DND-41 (cell line): ENCODE data around the gene NOD2.

Experiments
- ATAC-seq: fragments of 200-7000 bp; cut with Tn5 transposase; 3 replicates; pipeline ENCODE4 v1.9.1; 2021; ENCODE audit warnings: low read depth; ENCODE audit not compliant: insufficient read depth
- DNase-seq: peaks from one replicate; pipeline ENCODE4 v3.0.0-alpha.2; 2020
- H2AFZ ChIP-seq: 2 replicates; pipeline ENCODE4 v1.6.0; 2012; ENCODE audit warnings: low read depth, low read length
- H3K27ac ChIP-seq: 2 replicates; pipeline ENCODE4 v1.5.1; 2012; ENCODE audit warnings: low read length, inconsistent platforms
- H3K27me3 ChIP-seq: fragments of 200-600 bp; sonication (generic); 2 replicates; pipeline ENCODE4 v1.6.0; 2012; ENCODE audit warnings: low read length, mild to moderate bottlenecking, inconsistent platforms; ENCODE audit not compliant: insufficient read depth, poor library complexity
- H3K36me3 ChIP-seq: 2 replicates; pipeline ENCODE4 v1.5.1; 2012; ENCODE audit warnings: low read length, inconsistent platforms; ENCODE audit not compliant: insufficient read depth
- H3K4me1 ChIP-seq: 2 replicates; pipeline ENCODE4 v1.5.1; 2012; ENCODE audit warnings: mild to moderate bottlenecking, low read length; ENCODE audit not compliant: insufficient read depth
- H3K4me2 ChIP-seq: 2 replicates; pipeline ENCODE4 v1.6.0; 2012; ENCODE audit warnings: mild to moderate bottlenecking, moderate library complexity, low read length, inconsistent platforms; ENCODE audit not compliant: insufficient read depth
- H3K4me3 ChIP-seq, 2 experiments: fragments of 200-600 bp in 1 of 2; shearing (Covaris generic) in 1 of 2; 2 replicates each; pipeline ENCODE4 v1.5.1; 2012 to 2016; ENCODE audit warnings: inconsistent platforms in 2 of 2, low read length in 2 of 2, mild to moderate bottlenecking in 2 of 2, low read depth in 1 of 2, moderate library complexity in 1 of 2
- H3K79me2 ChIP-seq: 2 replicates; pipeline ENCODE4 v1.6.0; 2012; ENCODE audit warnings: low read length, inconsistent platforms; ENCODE audit not compliant: insufficient read depth
- H3K9ac ChIP-seq: 2 replicates; pipeline ENCODE4 v1.6.0; 2012; ENCODE audit warnings: low read depth, mild to moderate bottlenecking, inconsistent platforms, low read length, moderate library complexity
- H3K9me3 ChIP-seq: 2 replicates; pipeline ENCODE4 v1.5.1; 2012; ENCODE audit warnings: low read length, moderate library complexity, mild to moderate bottlenecking, inconsistent platforms; ENCODE audit not compliant: insufficient read depth, severe bottlenecking
- H4K20me1 ChIP-seq: 2 replicates; pipeline ENCODE4 v1.6.0; 2012; ENCODE audit warnings: low read length; ENCODE audit not compliant: insufficient read depth
- CTCF ChIP-seq: IDR thresholded peaks from 2 replicates; pipeline ENCODE4 v1.5.1; 2012; ENCODE audit warnings: borderline replicate concordance, low read length, moderate library complexity, mild to moderate bottlenecking; ENCODE audit not compliant: poor library complexity, severe bottlenecking; ENCODE audit errors: extremely low read depth
- EZH2 ChIP-seq: IDR thresholded peaks from 3 replicates; pipeline ENCODE4 v1.6.1; 2012; ENCODE audit warnings: borderline replicate concordance, low read depth, mild to moderate bottlenecking, moderate library complexity, low read length, inconsistent platforms; ENCODE audit not compliant: severe bottlenecking

The NOD2 gene

GRCh38 chr16:50721549-50722404 lies 28.4 kb downstream of the NOD2 start:
- Histone ChIP-seq H3K4me3 (no peak overlapping the region), H3K4me1 (peaks cover 7% of the 10 kb centered on the region), H3K4me2 (no peak overlapping the region), H4K20me1 (no peaks in the 10 kb centered on the region), H3K27me3 (no peaks in the 10 kb centered on the region), H3K79me2 (no peaks in the 10 kb centered on the region), H3K36me3 (no peaks in the 10 kb centered on the region), H3K27ac (no peak overlapping the region), H3K9me3 (peaks cover 9% of the 10 kb centered on the region), H2AFZ (no peak overlapping the region), H3K9ac (no peak overlapping the region)
- TF ChIP-seq EZH2 (no peak), CTCF (no peak)
- DNase-seq (no peak), ATAC-seq (no peak)

GRCh38 chr16:50722405-50722737 lies 29.0 kb downstream of the NOD2 start:
- DNase-seq (no peak), ATAC-seq (no peak)
- peaks cover 9% of the 10 kb centered on the region for H3K9me3 ChIP-seq
- no peak overlapping the region for H3K4me3 ChIP-seq
- H3K4me2 ChIP-seq: no peak overlapping the region
- no peak overlapping the region for H2AFZ ChIP-seq
- H3K36me3 ChIP-seq: no peaks in the 10 kb centered on the region
- H3K27me3 ChIP-seq: no peaks in the 10 kb centered on the region
- TF ChIP-seq EZH2 (no peak), CTCF (no peak)
- no peak overlapping the region for H3K9ac ChIP-seq
- no peaks in the 10 kb centered on the region for H3K79me2 ChIP-seq
- H3K27ac ChIP-seq: no peak overlapping the region
- no peaks in the 10 kb centered on the region for H4K20me1 ChIP-seq
- peaks cover 7% of the 10 kb centered on the region for H3K4me1 ChIP-seq

GRCh38 chr16:50722960-50723359 lies 29.6 kb downstream of the NOD2 start:
- no peak for ATAC-seq
- H3K9ac ChIP-seq: no peak overlapping the region
- no peaks in the 10 kb centered on the region for H4K20me1 ChIP-seq
- H3K4me2 ChIP-seq: no peak overlapping the region
- no peaks in the 10 kb centered on the region for H3K27me3 ChIP-seq
- no peak for DNase-seq
- H3K27ac ChIP-seq: no peak overlapping the region
- H3K79me2 ChIP-seq: no peaks in the 10 kb centered on the region
- H3K4me3 ChIP-seq: no peak overlapping the region
- H3K36me3 ChIP-seq: no peaks in the 10 kb centered on the region
- no peak for TF ChIP-seq EZH2
- TF ChIP-seq CTCF: no peak
- no peak overlapping the region for H2AFZ ChIP-seq
- peaks cover 7% of the 10 kb centered on the region for H3K4me1 ChIP-seq
- H3K9me3 ChIP-seq: peaks cover 9% of the 10 kb centered on the region
